Tibial artery (tissue), 4 donors: ENCODE data around the gene CFAP61.
A peak's percentile ranks its signal among the peaks of the same experiment; 100 is the strongest.

Source experiments
- DNase-seq, 2 donors: peaks; one replicate each; pipeline ENCODE4 v3.0.0-alpha.2; 2019
- H3K27ac ChIP-seq, 2 donors: fragments of 200-600 bp; sonication (generic) in 1 of 2; 1 replicate in 1 of 2; 2 replicates in 1 of 2; pipeline ENCODE4 v1.5.1; 2018 to 2019; ENCODE audit warnings: mild to moderate bottlenecking in 1 of 2
- H3K27me3 ChIP-seq, 2 donors: fragments of 200-600 bp; sonication (generic) in 1 of 2; one replicate each; pipeline versions ENCODE4 v1.5.1 to v1.6.0; 2016 to 2019
- H3K36me3 ChIP-seq, 3 donors: fragments of 200-600 bp; sonication (generic) in 2 of 3; one replicate each; pipeline ENCODE4 v1.5.1; 2016 to 2019; ENCODE audit warnings: mild to moderate bottlenecking in 2 of 3
- H3K4me1 ChIP-seq, 4 donors: fragments of 200-600 bp; sonication (generic) in 2 of 4; 1 replicate in 3 of 4; 2 replicates in 1 of 4; pipeline ENCODE4 v1.5.1; 2016 to 2019
- H3K4me3 ChIP-seq, 2 donors: fragments of 200-600 bp; sonication (generic) in 1 of 2; 1 replicate in 1 of 2; 2 replicates in 1 of 2; pipeline ENCODE4 v1.5.1; 2018 to 2019; ENCODE audit warnings: mild to moderate bottlenecking in 2 of 2
- H3K9me3 ChIP-seq, 3 donors: fragments of 200-600 bp; sonication (generic) in 1 of 3; one replicate each; pipeline ENCODE4 v1.5.1; 2016 to 2019
- intact Hi-C: fragments of 100-400 bp; cut with DNase I; formaldehyde crosslinking; loops from one replicate; pipeline ENCODE4 v1.15.0; 2023; ENCODE audit warnings: low total_unique reads
- TF ChIP-seq, protein P1 (sequence below), 2 experiments: fragments of 200-600 bp in 1 of 2; fragments of 450-650 bp in 1 of 2; IDR thresholded peaks; one replicate each; pipeline ENCODE4 v1.5.1; 2017 to 2019; ENCODE audit warnings: antibody characterized with exemption in 2 of 2, mild to moderate bottlenecking in 1 of 2, moderate library complexity in 1 of 2

The CFAP61 gene

DNA sequence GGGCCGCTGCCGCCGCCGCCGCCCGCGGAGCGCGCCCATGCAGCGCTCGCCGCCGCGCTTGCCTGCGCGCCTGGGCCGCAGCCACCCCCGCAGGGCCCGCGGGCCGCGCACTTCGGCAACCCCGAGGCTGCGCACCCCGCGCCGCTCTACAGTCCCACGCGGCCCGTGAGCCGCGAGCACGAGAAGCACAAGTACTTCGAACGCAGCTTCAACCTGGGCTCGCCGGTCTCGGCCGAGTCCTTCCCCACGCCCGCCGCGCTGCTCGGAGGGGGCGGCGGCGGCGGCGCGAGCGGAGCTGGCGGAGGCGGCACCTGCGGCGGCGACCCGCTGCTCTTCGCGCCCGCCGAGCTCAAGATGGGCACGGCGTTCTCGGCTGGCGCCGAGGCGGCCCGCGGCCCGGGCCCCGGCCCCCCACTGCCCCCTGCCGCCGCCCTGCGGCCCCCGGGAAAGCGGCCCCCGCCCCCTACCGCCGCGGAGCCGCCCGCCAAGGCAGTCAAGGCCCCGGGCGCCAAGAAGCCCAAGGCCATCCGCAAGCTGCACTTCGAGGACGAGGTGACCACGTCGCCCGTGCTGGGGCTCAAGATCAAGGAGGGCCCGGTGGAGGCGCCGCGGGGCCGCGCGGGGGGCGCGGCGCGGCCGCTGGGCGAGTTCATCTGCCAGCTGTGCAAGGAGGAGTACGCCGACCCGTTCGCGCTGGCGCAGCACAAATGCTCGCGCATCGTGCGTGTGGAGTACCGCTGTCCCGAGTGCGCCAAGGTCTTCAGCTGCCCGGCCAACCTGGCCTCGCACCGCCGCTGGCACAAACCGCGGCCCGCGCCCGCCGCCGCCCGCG is 316.3 kb downstream of the CFAP61 start:
- Histone ChIP-seq H3K27ac (no peak overlapping the region), H3K27me3 (peaks cover 0 to 98% of the 10 kb centered on the region in 2 donors), H3K36me3 (no peaks in the 10 kb centered on the region), H3K4me3 (peak overlapping the region; percentile 26 to 45), H3K4me1 (peaks cover 0 to 48% (median 28%) of the 10 kb centered on the region in 4 donors), H3K9me3 (no peaks in the 10 kb centered on the region)
- intact Hi-C loops: no loop called here
- TF ChIP-seq, protein P1, sequence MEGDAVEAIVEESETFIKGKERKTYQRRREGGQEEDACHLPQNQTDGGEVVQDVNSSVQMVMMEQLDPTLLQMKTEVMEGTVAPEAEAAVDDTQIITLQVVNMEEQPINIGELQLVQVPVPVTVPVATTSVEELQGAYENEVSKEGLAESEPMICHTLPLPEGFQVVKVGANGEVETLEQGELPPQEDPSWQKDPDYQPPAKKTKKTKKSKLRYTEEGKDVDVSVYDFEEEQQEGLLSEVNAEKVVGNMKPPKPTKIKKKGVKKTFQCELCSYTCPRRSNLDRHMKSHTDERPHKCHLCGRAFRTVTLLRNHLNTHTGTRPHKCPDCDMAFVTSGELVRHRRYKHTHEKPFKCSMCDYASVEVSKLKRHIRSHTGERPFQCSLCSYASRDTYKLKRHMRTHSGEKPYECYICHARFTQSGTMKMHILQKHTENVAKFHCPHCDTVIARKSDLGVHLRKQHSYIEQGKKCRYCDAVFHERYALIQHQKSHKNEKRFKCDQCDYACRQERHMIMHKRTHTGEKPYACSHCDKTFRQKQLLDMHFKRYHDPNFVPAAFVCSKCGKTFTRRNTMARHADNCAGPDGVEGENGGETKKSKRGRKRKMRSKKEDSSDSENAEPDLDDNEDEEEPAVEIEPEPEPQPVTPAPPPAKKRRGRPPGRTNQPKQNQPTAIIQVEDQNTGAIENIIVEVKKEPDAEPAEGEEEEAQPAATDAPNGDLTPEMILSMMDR (IDR thresholded peaks at IDR 0.05): no peak
- no peak for DNase-seq

DNA sequence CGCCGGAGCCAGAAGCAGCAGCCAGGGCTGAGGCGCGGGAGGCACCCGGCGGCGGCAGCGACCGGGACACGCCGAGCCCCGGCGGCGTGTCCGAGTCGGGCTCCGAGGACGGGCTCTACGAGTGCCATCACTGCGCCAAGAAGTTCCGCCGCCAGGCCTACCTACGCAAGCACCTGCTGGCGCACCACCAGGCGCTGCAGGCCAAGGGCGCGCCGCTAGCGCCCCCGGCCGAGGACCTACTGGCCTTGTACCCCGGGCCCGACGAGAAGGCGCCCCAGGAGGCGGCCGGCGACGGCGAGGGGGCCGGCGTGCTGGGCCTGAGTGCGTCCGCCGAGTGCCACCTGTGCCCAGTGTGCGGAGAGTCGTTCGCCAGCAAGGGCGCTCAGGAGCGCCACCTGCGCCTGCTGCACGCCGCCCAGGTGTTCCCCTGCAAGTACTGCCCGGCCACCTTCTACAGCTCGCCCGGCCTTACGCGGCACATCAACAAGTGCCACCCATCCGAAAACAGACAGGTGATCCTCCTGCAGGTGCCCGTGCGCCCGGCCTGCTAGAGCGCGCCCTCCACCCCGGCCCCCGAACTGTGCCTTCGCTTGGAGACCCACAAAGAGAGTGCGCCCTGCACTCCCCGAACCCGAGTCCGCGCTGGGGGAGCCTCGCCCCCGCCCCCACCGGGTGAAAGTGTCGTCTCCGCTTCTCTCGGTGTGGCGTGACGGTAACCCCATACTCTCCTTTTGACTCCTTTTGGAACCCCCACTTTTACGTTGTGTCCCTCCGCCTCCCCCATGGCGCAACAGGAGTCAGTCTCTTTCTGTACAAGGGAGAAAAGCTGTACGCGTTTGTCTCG is 317.1 kb downstream of the CFAP61 start:
- TF ChIP-seq, protein P1 (IDR thresholded peaks at IDR 0.05): no peak
- H3K27ac ChIP-seq: no peak overlapping the region
- H3K27me3 ChIP-seq: peaks cover 0 to 98% of the 10 kb centered on the region in 2 donors

DNA sequence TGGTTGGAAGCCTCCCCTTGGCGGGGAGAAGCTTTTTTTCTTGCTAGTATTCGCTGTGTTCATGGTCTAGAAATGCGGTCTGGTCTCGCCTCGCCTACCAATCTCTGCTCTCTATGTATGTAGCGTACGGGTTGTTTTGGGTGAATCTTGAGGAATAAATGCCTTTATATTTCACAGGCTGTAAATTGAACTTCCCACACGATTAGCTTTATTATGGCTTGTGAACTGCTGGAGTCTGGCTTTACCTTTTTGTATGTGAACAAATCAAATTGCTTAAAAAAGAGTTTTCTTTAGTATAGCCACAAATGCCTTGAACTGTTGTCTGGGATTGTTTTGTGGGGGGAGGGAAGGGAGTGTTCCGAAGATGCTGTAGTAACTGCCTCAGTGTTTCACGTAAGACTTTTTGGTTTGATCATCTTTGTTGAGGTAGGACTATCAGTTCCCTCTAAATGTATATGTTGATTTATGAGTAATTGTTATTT is 317.8 kb downstream of the CFAP61 start:
- Histone ChIP-seq H3K4me3 (no peak overlapping the region), H3K36me3 (no peaks in the 10 kb centered on the region), H3K4me1 (peaks cover 0 to 34% (median 26%) of the 10 kb centered on the region in 4 donors), H3K27me3 (peaks cover 0 to 95% of the 10 kb centered on the region in 2 donors), H3K9me3 (no peaks in the 10 kb centered on the region), H3K27ac (no peak overlapping the region)
- TF ChIP-seq, protein P1 (IDR thresholded peaks at IDR 0.05): no peak
- intact Hi-C loops: no loop called here
- DNase-seq: no peak

More for the DNA sequence above, 317.1 kb downstream of the CFAP61 start:
- intact Hi-C loops: no loop called here
- Histone ChIP-seq H3K9me3 (no peaks in the 10 kb centered on the region), H3K4me1 (peaks cover 0 to 40% (median 26%) of the 10 kb centered on the region in 4 donors), H3K4me3 (peak overlapping the region in 1 of 2 donors; percentile 45), H3K36me3 (no peaks in the 10 kb centered on the region)
- DNase-seq: no peak

DNA sequence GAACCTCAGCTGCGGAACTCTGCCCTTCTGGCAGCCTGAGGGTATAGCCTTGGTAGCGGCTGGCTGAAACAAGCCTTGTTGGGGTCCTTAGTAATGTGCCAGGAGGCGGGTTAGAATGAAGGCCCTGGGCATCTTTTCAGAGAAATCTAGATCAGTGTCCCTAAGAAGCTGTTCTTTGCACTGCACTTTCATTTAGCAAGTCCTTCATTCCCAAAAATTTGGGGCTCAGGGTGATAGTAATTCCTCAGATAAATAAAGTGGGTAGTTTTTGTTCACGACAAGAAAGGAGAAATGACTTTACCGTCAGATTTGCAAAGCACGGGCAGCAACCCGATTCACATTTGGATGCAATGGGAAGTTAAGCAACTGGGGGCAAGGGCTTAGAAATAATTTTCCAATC is 318.8 kb downstream of the CFAP61 start:
- Histone ChIP-seq H3K27me3 (peaks cover 0 to 86% of the 10 kb centered on the region in 2 donors), H3K4me1 (peaks cover 0 to 34% (median 26%) of the 10 kb centered on the region in 4 donors), H3K9me3 (no peaks in the 10 kb centered on the region), H3K27ac (no peak overlapping the region), H3K4me3 (no peak overlapping the region), H3K36me3 (no peaks in the 10 kb centered on the region)
- intact Hi-C loops: no loop called here
- TF ChIP-seq, protein P1 (IDR thresholded peaks at IDR 0.05): no peak
- DNase-seq: no peak

DNA sequence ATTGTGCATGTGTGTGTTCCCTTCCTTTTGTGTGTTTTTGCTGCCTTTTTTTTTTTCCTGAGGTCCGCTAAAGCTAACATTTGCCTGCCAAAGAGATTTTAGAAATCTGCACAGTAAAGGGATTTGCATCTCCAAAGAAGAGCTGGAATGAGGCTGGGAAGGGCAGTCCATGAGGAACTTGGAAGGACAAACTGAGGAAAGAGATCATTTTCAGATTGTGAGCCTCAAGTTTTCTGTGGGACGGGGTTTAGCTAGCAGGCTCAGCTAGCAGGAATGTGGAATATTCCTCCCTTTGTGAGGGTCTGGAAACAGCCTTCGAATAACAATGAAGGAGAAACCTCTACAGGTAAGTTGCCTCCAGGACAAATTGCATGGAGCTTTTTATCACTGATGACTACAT is 319.3 kb downstream of the CFAP61 start:
- no peak for DNase-seq
- intact Hi-C loops: no loop called here
- Histone ChIP-seq H3K9me3 (no peaks in the 10 kb centered on the region), H3K27me3 (peaks cover 0 to 80% of the 10 kb centered on the region in 2 donors), H3K4me3 (no peak overlapping the region), H3K27ac (no peak overlapping the region), H3K36me3 (no peaks in the 10 kb centered on the region), H3K4me1 (peaks cover 0 to 31% (median 25%) of the 10 kb centered on the region in 4 donors)
- TF ChIP-seq, protein P1 (IDR thresholded peaks at IDR 0.05): no peak
